ENCODE results near the gene EIF4G1.

Gene EIF4G1

GRCh38 chr3:184384342-184384741, 69.9 kb downstream of the EIF4G1 start:
- TF ChIP-seq, protein P1, sequence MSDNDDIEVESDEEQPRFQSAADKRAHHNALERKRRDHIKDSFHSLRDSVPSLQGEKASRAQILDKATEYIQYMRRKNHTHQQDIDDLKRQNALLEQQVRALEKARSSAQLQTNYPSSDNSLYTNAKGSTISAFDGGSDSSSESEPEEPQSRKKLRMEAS (IDR thresholded peaks at IDR 0.05): no peak
- TF ChIP-seq EP300 (IDR thresholded peaks at IDR 0.05; ENCODE audit: borderline replicate concordance) (no peak), FOXM1 (IDR thresholded peaks at IDR 0.05; ENCODE audit: borderline replicate concordance, low read depth) (no peak), CEBPB (IDR thresholded peaks at IDR 0.05) (no peak), TCF12 (IDR thresholded peaks at IDR 0.05; ENCODE audit: low read depth) (no peak), TAF1 (IDR thresholded peaks at IDR 0.05; ENCODE audit: low read depth) (no peak), CREB1 (IDR thresholded peaks at IDR 0.05; ENCODE audit: low read depth) (no peak), RAD21 (IDR thresholded peaks at IDR 0.05; ENCODE audit: low read depth) (no peak), TEAD4 (IDR thresholded peaks at IDR 0.05) (no peak), EGR1 (IDR thresholded peaks at IDR 0.05) (no peak), YY1 (IDR thresholded peaks at IDR 0.05; ENCODE audit: low read depth) (no peak), NFIC (IDR thresholded peaks at IDR 0.05) (no peak), ZBTB7A (IDR thresholded peaks at IDR 0.05; ENCODE audit: low read depth) (no peak)
- TF ChIP-seq, protein P2, sequence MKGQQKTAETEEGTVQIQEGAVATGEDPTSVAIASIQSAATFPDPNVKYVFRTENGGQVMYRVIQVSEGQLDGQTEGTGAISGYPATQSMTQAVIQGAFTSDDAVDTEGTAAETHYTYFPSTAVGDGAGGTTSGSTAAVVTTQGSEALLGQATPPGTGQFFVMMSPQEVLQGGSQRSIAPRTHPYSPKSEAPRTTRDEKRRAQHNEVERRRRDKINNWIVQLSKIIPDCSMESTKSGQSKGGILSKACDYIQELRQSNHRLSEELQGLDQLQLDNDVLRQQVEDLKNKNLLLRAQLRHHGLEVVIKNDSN (IDR thresholded peaks at IDR 0.05): no peak
- TF ChIP-seq, protein P3, sequence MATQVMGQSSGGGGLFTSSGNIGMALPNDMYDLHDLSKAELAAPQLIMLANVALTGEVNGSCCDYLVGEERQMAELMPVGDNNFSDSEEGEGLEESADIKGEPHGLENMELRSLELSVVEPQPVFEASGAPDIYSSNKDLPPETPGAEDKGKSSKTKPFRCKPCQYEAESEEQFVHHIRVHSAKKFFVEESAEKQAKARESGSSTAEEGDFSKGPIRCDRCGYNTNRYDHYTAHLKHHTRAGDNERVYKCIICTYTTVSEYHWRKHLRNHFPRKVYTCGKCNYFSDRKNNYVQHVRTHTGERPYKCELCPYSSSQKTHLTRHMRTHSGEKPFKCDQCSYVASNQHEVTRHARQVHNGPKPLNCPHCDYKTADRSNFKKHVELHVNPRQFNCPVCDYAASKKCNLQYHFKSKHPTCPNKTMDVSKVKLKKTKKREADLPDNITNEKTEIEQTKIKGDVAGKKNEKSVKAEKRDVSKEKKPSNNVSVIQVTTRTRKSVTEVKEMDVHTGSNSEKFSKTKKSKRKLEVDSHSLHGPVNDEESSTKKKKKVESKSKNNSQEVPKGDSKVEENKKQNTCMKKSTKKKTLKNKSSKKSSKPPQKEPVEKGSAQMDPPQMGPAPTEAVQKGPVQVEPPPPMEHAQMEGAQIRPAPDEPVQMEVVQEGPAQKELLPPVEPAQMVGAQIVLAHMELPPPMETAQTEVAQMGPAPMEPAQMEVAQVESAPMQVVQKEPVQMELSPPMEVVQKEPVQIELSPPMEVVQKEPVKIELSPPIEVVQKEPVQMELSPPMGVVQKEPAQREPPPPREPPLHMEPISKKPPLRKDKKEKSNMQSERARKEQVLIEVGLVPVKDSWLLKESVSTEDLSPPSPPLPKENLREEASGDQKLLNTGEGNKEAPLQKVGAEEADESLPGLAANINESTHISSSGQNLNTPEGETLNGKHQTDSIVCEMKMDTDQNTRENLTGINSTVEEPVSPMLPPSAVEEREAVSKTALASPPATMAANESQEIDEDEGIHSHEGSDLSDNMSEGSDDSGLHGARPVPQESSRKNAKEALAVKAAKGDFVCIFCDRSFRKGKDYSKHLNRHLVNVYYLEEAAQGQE (IDR thresholded peaks at IDR 0.05; ENCODE audit: low read depth): no peak
